Hair follicle dermal papilla cell (primary cell): ENCODE measurements around the gene NELFB. TPM values are rescaled to one million over a fixed set of nuclear protein-coding genes. Genes with fewer than 3 reads are reported as not detected.

Experiments used
- total RNA-seq: library from RNA; depleted of rRNA; stranded (reverse); fragments of >200 nt; gene quantifications from 2 replicates; pipeline ENCODE4 v1.2.3, GENCODE V29; 2012

Gene NELFB
- total RNA-seq: 56.8 and 59.1 TPM in 2 replicates

GRCh38 chr9:137254624-137255447 is at the start of gene NELFB:
Gene NELFB, plus strand, starts transcription at chr9:137255327.

GRCh38 chr9:137222190-137223077 is 32.7 kb upstream of the NELFB start, which contains the start of gene RNF208:
Gene RNF208, minus strand, starts transcription at chr9:137222240. Its CDS starts 1,028 bp downstream, at chr9:137221212.

GRCh38 chr9:137224830-137225694 is 30.1 kb upstream of the NELFB start, which contains the start of gene CYSRT1:
Gene CYSRT1, plus strand, starts transcription at chr9:137225174. Its CDS starts 448 bp downstream, at chr9:137225622.

GRCh38 chr9:137227054-137227852 is 27.9 kb upstream of the NELFB start, which contains the start of gene RNF224:
Gene RNF224, plus strand, starts transcription at chr9:137227502. Its CDS starts 834 bp downstream, at chr9:137228336.

GRCh38 chr9:137230705-137231371 is 24.3 kb upstream of the NELFB start, which contains the start of gene SLC34A3:
Gene SLC34A3, plus strand, starts transcription at chr9:137230901. Its CDS starts 802 bp downstream, at chr9:137231703.

GRCh38 chr9:137240841-137241489 is 14.2 kb upstream of the NELFB start, which contains the start of gene TUBB4B:
Gene TUBB4B, plus strand, starts transcription at chr9:137241287. Its CDS starts 74 bp downstream, at chr9:137241361.

GRCh38 chr9:137251194-137251461 is 4.0 kb upstream of the NELFB start, which contains the start of gene STPG3:
Gene STPG3, plus strand, starts transcription at chr9:137251286. Its CDS starts 1 bp downstream, at chr9:137251287.

GRCh38 chr9:137277329-137278041 is 22.4 kb downstream of the NELFB start, which contains the start of gene TOR4A:
Gene TOR4A, plus strand, starts transcription at chr9:137277726. Its CDS starts 964 bp downstream, at chr9:137278690.

GRCh38 chr9:137302118-137302448 is 47.0 kb downstream of the NELFB start, which contains the start of gene NRARP:
Gene NRARP, minus strand, starts transcription at chr9:137302271. Its CDS starts 343 bp downstream, at chr9:137301928.

Other genes starting within 250 kb of the NELFB start
- 11.9 and 15.1 TPM in 2 replicates for gene ABCA2, start 227.1 kb upstream of the NELFB start, total RNA-seq
- not detected in 2 replicates for gene FUT7, start 223.2 kb upstream of the NELFB start, total RNA-seq
- 4.7 and 6.9 TPM in 2 replicates for gene NPDC1, start 209.2 kb upstream of the NELFB start, total RNA-seq
- not detected in 2 replicates for gene ENTPD2, start 201.3 kb upstream of the NELFB start, total RNA-seq
- gene SAPCD2, start 184.8 kb upstream of the NELFB start, total RNA-seq: 1.6 and 1.8 TPM in 2 replicates
- gene UAP1L1, start 177.8 kb upstream of the NELFB start, total RNA-seq: 32.5 and 40.4 TPM in 2 replicates
- gene MAN1B1, start 168.3 kb upstream of the NELFB start, total RNA-seq: 81.1 and 82.9 TPM in 2 replicates
- 68.4 and 81.5 TPM in 2 replicates for gene DPP7, start 140.6 kb upstream of the NELFB start, total RNA-seq
- 0.12 TPM in 1 of 2 replicates, not detected in the other for gene GRIN1, start 116.2 kb upstream of the NELFB start, total RNA-seq
- gene LRRC26, start 85.3 kb upstream of the NELFB start, total RNA-seq: not detected in 2 replicates
- not detected in 2 replicates for gene TMEM210, start 83.3 kb upstream of the NELFB start, total RNA-seq
- gene ANAPC2, start 66.8 kb upstream of the NELFB start, total RNA-seq: 23.5 and 23.8 TPM in 2 replicates
- 46.1 and 55.9 TPM in 2 replicates for gene SSNA1, start 66.7 kb upstream of the NELFB start, total RNA-seq
- gene TPRN, start 54.6 kb upstream of the NELFB start, total RNA-seq: 8.9 and 9.4 TPM in 2 replicates
- 32.1 and 32.4 TPM in 2 replicates for gene TMEM203, start 49.7 kb upstream of the NELFB start, total RNA-seq
- gene NDOR1, start 49.6 kb upstream of the NELFB start, total RNA-seq: 5.1 and 6.8 TPM in 2 replicates
- 0.16 and 0.85 TPM in 2 replicates for gene RNF208, start 33.1 kb upstream of the NELFB start, total RNA-seq
- 0.32 and 0.73 TPM in 2 replicates for gene CYSRT1, start 30.2 kb upstream of the NELFB start, total RNA-seq
- 0.16 TPM in 1 of 2 replicates, not detected in the other for gene RNF224, start 27.8 kb upstream of the NELFB start, total RNA-seq
- gene SLC34A3, start 24.4 kb upstream of the NELFB start, total RNA-seq: under 0.01 TPM in 1 of 2 replicates, not detected in the other
- 123 and 132 TPM in 2 replicates for gene TUBB4B, start 14.0 kb upstream of the NELFB start, total RNA-seq
- not detected in 2 replicates for gene STPG3, start 4.0 kb upstream of the NELFB start, total RNA-seq
- gene TOR4A, start 22.4 kb downstream of the NELFB start, total RNA-seq: 4.9 and 6.8 TPM in 2 replicates
- not detected in 2 replicates for gene NRARP, start 46.9 kb downstream of the NELFB start, total RNA-seq
- gene EXD3, start 167.8 kb downstream of the NELFB start, total RNA-seq: 8.1 and 13.5 TPM in 2 replicates
- gene NOXA1, start 168.1 kb downstream of the NELFB start, total RNA-seq: 0.49 and 0.65 TPM in 2 replicates
- gene ENTPD8, start 186.0 kb downstream of the NELFB start, total RNA-seq: not detected in 2 replicates
- 34.6 and 39.1 TPM in 2 replicates for gene NSMF, start 204.0 kb downstream of the NELFB start, total RNA-seq